H7 (cell line): Measurements from ENCODE around the gene KSR1. TPM values are rescaled to one million over a fixed set of nuclear protein-coding genes. Genes with fewer than 3 reads are reported as not detected.
A peak's percentile ranks its signal among the peaks of the same experiment; 100 is the strongest.
"Not testable (repeated sequence)": the region's sequence is repeated elsewhere in the genome, so short reads cannot be mapped to it uniquely, and the experiment has no call there.

ENCODE experiments used
- DNase-seq: peaks from one replicate; pipeline ENCODE4 v3.0.0; 2012
- H3K27me3 ChIP-seq: 2 replicates; pipeline ENCODE4 v1.6.0; 2011; ENCODE audit warnings: mild to moderate bottlenecking, low read length; ENCODE audit not compliant: control insufficient read depth, insufficient read depth
- H3K36me3 ChIP-seq: replicated peaks from 2 replicates; pipeline ENCODE4 v1.5.1; 2011; ENCODE audit warnings: low read length; ENCODE audit not compliant: control insufficient read depth, insufficient read depth
- H3K4me3 ChIP-seq: 2 replicates; pipeline ENCODE4 v1.5.1; 2011; ENCODE audit warnings: low read depth, mild to moderate bottlenecking, control low read depth, low read length, moderate library complexity; ENCODE audit not compliant: insufficient read depth
- total RNA-seq: library from RNA; depleted of rRNA; stranded (reverse); fragments of >200 nt; shearing (Covaris generic); gene quantifications from 2 replicates; pipeline ENCODE4 v1.2.3, GENCODE V29; 2014

KSR1 gene
- total RNA-seq, 1 experiment from 2014 or later: 31.2 TPM

- Histone ChIP-seq H3K36me3 (peaks cover 19% of the 10 kb centered on the region), H3K4me3 (no peak overlapping the region), H3K27me3 (no peaks in the 10 kb centered on the region)
- no peak for DNase-seq
These were observed 162.2 kb downstream of the KSR1 start for GRCh38 chr17:27618417-27618816.

- Histone ChIP-seq H3K36me3 (peaks cover 24% of the 10 kb centered on the region), H3K27me3 (no peaks in the 10 kb centered on the region), H3K4me3 (no peak overlapping the region)
- DNase-seq: no peak
These were observed 164.5 kb downstream of the KSR1 start for GRCh38 chr17:27620721-27621120.

GRCh38 chr17:27621536-27621935 lies 165.3 kb downstream of the KSR1 start:
- H3K4me3 ChIP-seq: no peak overlapping the region
- peaks cover 24% of the 10 kb centered on the region for H3K36me3 ChIP-seq
- no peak for DNase-seq
- no peaks in the 10 kb centered on the region for H3K27me3 ChIP-seq

DNA sequence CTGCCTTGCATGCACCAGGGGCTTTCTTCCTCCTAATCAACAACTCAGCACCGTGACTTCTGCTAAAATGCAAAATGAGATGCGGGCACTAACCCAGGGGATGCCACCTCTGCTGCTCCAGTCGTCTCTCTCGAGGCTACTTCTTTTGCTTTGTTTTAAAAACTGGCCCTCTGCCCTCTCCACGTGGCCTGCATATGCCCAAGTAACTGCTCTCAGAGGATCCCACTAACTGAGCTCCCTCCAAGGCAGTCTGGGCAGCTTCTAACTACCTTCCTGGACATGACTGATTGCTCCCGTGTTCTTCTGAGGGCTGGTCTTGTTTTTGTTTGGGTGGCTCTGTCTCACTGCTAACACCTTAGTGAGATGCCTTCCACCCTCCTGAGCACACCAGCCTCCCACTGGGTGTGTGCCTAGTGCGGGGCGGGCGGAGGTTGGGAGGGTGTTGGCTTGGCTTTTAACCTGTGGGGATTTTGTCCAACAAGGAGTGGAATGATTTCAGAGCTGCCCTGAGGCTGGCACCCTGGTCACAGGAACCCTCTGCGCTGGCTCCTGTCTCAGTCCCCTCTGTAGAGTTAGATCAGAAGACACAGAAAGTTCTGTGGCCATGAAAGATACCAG lies 165.8 kb downstream of the KSR1 start:
- Histone ChIP-seq H3K27me3 (no peaks in the 10 kb centered on the region), H3K36me3 (peaks cover 24% of the 10 kb centered on the region), H3K4me3 (no peak overlapping the region)
- DNase-seq: no peak

DNA sequence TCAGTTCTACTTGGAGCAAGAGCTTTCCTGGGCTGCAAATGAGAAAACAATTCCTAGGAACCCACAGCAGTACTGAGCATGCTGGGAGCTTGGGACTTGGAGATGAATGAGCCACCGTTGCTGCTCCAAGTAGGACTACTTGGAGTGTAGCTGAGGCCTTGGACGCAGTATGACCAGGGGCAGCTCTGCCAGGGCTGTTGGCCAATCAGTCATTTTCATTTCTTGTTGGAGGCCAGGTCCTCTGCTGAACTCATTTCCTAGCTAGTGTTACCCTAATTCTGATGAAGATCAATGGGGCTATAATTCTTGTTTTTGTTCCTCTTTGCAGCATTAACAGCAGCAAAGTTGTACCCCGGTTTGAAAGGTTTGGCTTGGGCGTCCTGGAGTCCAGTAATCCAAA lies 166.7 kb downstream of the KSR1 start:
- H3K36me3 ChIP-seq: peaks cover 18% of the 10 kb centered on the region
- H3K27me3 ChIP-seq: no peaks in the 10 kb centered on the region

GRCh38 chr17:27623614-27624013 lies 167.4 kb downstream of the KSR1 start:
- Histone ChIP-seq H3K4me3 (no peak overlapping the region), H3K27me3 (no peaks in the 10 kb centered on the region), H3K36me3 (peaks cover 12% of the 10 kb centered on the region)
- DNase-seq: no peak

More for the DNA sequence above, 166.7 kb downstream of the KSR1 start:
- DNase-seq: no peak
- no peak overlapping the region for H3K4me3 ChIP-seq

GRCh38 chr17:27624539-27624938 lies 168.3 kb downstream of the KSR1 start:
- peaks cover 12% of the 10 kb centered on the region for H3K36me3 ChIP-seq
- no peaks in the 10 kb centered on the region for H3K27me3 ChIP-seq
- no peak for DNase-seq
- no peak overlapping the region for H3K4me3 ChIP-seq

GRCh38 chr17:27625856-27626255 lies 169.6 kb downstream of the KSR1 start:
- no peaks in the 10 kb centered on the region for H3K27me3 ChIP-seq
- no peak overlapping the region for H3K4me3 ChIP-seq
- H3K36me3 ChIP-seq: peaks cover 12% of the 10 kb centered on the region
- DNase-seq: no peak

DNA sequence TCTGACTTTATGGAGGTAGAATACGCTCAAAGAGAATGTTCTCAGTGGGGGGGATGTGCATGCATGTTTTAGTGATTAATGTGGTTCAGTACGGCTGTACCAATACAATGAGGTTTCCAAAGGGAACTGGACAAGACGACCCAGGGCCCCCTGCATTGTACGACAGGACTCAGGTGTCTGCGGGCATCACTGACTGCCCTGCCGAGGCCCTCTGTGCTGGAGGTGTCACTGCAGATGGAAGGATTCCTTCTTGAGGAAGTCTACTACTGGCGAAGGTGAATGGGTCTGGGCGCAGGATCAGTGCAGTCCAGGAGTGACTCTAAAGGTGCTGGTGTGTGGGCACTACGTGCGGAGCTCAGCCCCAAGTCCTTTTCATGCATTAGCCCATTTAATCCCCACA lies 171.3 kb downstream of the KSR1 start:
- DNase-seq: no peak
- Histone ChIP-seq H3K36me3 (peaks cover 11% of the 10 kb centered on the region), H3K27me3 (no peaks in the 10 kb centered on the region), H3K4me3 (no peak overlapping the region)

DNA sequence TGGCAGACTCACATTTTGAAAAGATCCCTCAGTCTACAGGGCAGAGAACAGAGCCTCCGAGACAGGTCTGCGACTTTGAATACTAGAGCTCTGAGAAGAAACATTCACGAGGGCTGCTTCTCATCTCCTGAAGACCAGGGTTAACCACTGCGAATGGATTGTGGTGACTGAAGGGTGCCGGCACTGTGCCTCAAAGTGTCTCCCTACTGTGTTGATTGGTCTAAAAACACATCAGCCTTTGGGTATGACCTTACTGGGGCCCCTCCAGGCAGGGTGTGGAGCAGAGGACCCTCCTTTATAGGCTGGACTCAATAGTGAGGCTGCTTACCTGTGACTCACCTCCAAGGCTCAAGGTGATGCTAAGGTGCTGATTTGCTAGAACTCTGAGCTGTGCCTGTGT lies 172.1 kb downstream of the KSR1 start:
- no peak for DNase-seq
- Histone ChIP-seq H3K36me3 (peaks cover 7% of the 10 kb centered on the region), H3K4me3 (no peak overlapping the region), H3K27me3 (no peaks in the 10 kb centered on the region)

- H3K36me3 ChIP-seq, H3K4me3 ChIP-seq, H3K27me3 ChIP-seq, DNase-seq: not testable (repeated sequence)
These were observed 173.0 kb downstream of the KSR1 start for GRCh38 chr17:27629260-27629659.

DNA sequence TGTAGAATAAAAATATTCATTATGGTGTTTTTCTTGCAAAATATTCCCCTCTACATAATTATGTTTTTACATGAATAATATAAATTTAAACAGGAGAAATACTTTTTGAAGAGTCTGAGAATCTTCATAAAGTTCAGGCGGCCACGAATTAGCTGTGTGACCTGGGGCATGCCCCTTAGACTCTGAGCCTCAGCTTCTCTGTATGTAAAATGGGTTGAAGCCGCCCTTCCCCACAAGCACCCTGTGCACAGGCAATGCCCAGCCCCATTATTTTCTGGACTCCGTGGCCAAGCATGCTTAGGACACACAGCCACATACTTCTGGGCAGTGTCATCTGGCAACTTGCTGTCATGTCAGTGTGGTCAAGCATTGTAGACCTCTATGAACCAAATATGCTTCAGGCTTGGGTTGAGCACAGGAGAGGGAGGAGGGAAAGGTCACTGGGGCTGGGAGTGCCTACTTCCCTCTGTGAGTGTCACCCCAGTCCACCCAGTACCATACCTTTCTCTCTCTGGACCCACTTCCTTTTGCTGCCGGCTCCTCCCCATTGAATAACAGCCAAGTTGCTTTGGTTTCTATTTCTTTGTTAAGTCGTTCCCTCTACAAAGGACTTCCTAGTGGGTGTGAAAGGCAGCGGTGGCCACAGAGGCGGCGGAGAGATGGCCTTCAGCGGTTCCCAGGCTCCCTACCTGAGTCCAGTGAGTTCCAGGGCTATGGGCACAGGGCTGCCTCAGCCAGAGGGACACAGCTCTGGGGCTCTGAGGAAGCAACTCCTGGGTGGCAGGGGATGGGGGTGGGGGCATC lies 174.6 kb downstream of the KSR1 start, which contains the start of gene LGALS9:
Gene LGALS9, plus strand, starts transcription at position 582 of the 804 bp plus-strand sequence. Its CDS starts 78 bp downstream, at position 660.
- Histone ChIP-seq H3K4me3 (no peak within 1 kb of the TSS), H3K36me3 (no peaks in the 10 kb centered on the region), H3K27me3 (no peaks in the 10 kb centered on the region)
- DNase-seq: no peak

GRCh38 chr17:27631411-27631760 lies 175.1 kb downstream of the KSR1 start:
- DNase-seq: no peak
- Histone ChIP-seq H3K27me3 (no peaks in the 10 kb centered on the region), H3K4me3 (no peak overlapping the region), H3K36me3 (no peaks in the 10 kb centered on the region)

- DNase-seq: peak; percentile 66
These were observed 175.9 kb downstream of the KSR1 start for GRCh38 chr17:27631897-27632725.

DNA sequence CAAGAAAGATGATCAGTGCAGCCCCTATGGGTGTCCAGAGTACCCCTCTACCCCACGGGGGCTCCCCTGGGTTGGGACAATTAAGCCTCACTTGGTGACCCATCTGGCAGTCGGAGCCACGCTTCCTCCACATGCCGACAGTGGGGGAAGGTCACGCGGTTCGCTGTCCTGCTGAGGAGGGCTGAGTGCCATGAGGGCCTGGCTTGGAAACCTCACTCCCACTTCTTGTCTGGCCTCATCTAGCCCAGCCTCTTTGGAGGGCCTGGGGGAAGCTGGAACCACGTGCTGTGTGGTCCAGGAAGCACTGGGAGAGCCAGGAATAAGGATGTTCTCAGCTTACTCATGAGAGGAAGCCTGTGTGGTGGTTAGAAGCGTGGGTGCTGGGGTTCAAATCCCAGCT lies 176.5 kb downstream of the KSR1 start:
- DNase-seq, H3K36me3 ChIP-seq, H3K27me3 ChIP-seq, H3K4me3 ChIP-seq: not testable (repeated sequence)

More at GRCh38 chr17:27631897-27632725, 175.9 kb downstream of the KSR1 start:
- H3K36me3 ChIP-seq: no peaks in the 10 kb centered on the region
- H3K4me3 ChIP-seq: no peak overlapping the region
- no peaks in the 10 kb centered on the region for H3K27me3 ChIP-seq
